Eye (tissue), 1 donor: ENCODE data around the gene PGGHG.
A peak's percentile ranks its signal among the peaks of the same experiment; 100 is the strongest.

ENCODE experiments used
- DNase-seq: peaks from one replicate; pipeline ENCODE4 v3.0.0-alpha.2; 2015

The PGGHG gene

GRCh38 chr11:269146-269890, 19.6 kb upstream of the PGGHG start:
- DNase-seq, result peak; percentile 78

- no peak for DNase-seq
Measured at GRCh38 chr11:270451-271318, 18.2 kb upstream of the PGGHG start.

- DNase-seq, result no peak
Measured at GRCh38 chr11:271319-271715, 17.6 kb upstream of the PGGHG start.

- DNase-seq, result no peak
Measured at GRCh38 chr11:272195-272930, 16.6 kb upstream of the PGGHG start.

- no peak for DNase-seq
Measured at GRCh38 chr11:272931-273198, 16.1 kb upstream of the PGGHG start.

- DNase-seq, result no peak
Measured at GRCh38 chr11:276219-276618, 12.7 kb upstream of the PGGHG start.

GRCh38 chr11:278001-278951, 10.7 kb upstream of the PGGHG start, which contains the start of gene NLRP6:
Gene NLRP6 (plus strand): TSS chr11:278407. CDS start chr11:278570, 163 bp downstream.
- DNase-seq, result no peak

GRCh38 chr11:279040-279965, 9.6 kb upstream of the PGGHG start:
- DNase-seq, result peak; percentile 20

GRCh38 chr11:279966-280705, 8.8 kb upstream of the PGGHG start:
- peak; percentile 57 for DNase-seq

GRCh38 chr11:280706-281485, 8.0 kb upstream of the PGGHG start:
- peak; percentile 39 for DNase-seq

GRCh38 chr11:281486-282161, 7.3 kb upstream of the PGGHG start:
- DNase-seq, result no peak

- DNase-seq, result no peak
Measured at GRCh38 chr11:282171-282570, 6.8 kb upstream of the PGGHG start.

GRCh38 chr11:282630-283360, 6.1 kb upstream of the PGGHG start:
- DNase-seq, result no peak

- DNase-seq, result no peak
Measured at GRCh38 chr11:283405-284104, 5.4 kb upstream of the PGGHG start.

- no peak for DNase-seq
Measured at GRCh38 chr11:284105-285020, 4.6 kb upstream of the PGGHG start.
